Prostate gland (tissue), 2 donors: ENCODE results near the gene SPINK13.

Source experiments
- POLR2A ChIP-seq: fragments of 450-650 bp; IDR thresholded peaks from one replicate; pipeline ENCODE4 v1.6.1; 2016; ENCODE audit warnings: antibody characterized with exemption, mild to moderate bottlenecking
- POLR2AphosphoS5 ChIP-seq: sonication (generic); formaldehyde crosslinking; IDR thresholded peaks from one replicate; pipeline ENCODE4 v1.6.1; 2017; ENCODE audit warnings: antibody characterized with exemption
- TF ChIP-seq, protein P1 (sequence below), 4 experiments: fragments of 200-600 bp in 2 of 4; fragments of 450-650 bp in 2 of 4; sonication (generic) in 2 of 4; IDR thresholded peaks; 1 replicate in 3 of 4; 2 replicates in 1 of 4; pipeline ENCODE4 v1.5.1; 2016 to 2019; ENCODE audit warnings: antibody characterized with exemption in 4 of 4, mild to moderate bottlenecking in 2 of 4, moderate library complexity in 2 of 4

DNA sequence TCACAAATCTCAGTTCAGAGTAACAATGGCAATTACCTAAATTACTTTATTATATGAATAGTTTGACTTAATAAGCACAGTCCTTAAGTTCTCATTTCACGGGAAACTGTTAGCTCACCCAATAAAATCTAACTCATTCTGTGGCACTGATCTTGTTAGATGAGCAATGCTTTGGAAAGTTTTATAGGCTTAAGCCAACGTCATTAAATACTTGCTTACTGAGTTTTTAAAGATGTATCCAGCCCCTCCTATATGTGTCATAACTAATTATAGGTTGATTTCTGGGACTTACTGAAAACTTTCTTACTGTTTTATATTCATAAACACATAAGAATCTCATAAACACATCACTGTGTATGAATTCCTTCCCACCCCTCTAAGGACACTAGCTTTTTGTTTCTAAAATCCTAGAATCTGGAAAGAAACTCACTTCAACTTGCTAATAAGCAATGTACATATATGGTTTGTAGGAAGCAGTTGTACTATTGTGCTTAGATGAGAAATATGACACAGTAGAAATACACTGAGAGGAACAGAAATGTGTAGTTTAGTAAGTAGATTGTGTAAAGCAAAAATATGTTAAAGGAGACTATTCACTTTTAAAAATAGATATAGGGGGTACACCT is 44.4 kb upstream of the SPINK13 start:
- TF ChIP-seq POLR2AphosphoS5 (no peak), POLR2A (no peak)
- TF ChIP-seq, protein P1, sequence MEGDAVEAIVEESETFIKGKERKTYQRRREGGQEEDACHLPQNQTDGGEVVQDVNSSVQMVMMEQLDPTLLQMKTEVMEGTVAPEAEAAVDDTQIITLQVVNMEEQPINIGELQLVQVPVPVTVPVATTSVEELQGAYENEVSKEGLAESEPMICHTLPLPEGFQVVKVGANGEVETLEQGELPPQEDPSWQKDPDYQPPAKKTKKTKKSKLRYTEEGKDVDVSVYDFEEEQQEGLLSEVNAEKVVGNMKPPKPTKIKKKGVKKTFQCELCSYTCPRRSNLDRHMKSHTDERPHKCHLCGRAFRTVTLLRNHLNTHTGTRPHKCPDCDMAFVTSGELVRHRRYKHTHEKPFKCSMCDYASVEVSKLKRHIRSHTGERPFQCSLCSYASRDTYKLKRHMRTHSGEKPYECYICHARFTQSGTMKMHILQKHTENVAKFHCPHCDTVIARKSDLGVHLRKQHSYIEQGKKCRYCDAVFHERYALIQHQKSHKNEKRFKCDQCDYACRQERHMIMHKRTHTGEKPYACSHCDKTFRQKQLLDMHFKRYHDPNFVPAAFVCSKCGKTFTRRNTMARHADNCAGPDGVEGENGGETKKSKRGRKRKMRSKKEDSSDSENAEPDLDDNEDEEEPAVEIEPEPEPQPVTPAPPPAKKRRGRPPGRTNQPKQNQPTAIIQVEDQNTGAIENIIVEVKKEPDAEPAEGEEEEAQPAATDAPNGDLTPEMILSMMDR (IDR thresholded peaks at IDR 0.05) = no peak
